OCI-LY1 (cell line): ENCODE data around the gene BLACAT1.

Source experiments
- H2AFZ ChIP-seq: fragments of 200-600 bp; sonication (generic), shearing (Covaris generic); 2 replicates; pipeline ENCODE4 v1.6.0; 2014; ENCODE audit warnings: antibody characterized with exemption, mild to moderate bottlenecking, low read length
- H3F3A ChIP-seq: fragments of 200-600 bp; sonication (generic), shearing (Covaris generic); 2 replicates; pipeline ENCODE4 v1.6.0; 2014; ENCODE audit warnings: mild to moderate bottlenecking, antibody characterized with exemption, low read length, moderate library complexity; ENCODE audit not compliant: insufficient read depth
- H3K27ac ChIP-seq: fragments of 200-600 bp; sonication (generic); 2 replicates; pipeline ENCODE4 v1.5.1; 2014; ENCODE audit warnings: low read length, mixed run types, mild to moderate bottlenecking, low read depth; ENCODE audit not compliant: poor library complexity, severe bottlenecking
- H3K27me3 ChIP-seq: fragments of 200-600 bp; sonication (generic); 2 replicates; pipeline ENCODE4 v1.6.0; 2014; ENCODE audit warnings: antibody characterized with exemption, mild to moderate bottlenecking, low read length, moderate library complexity; ENCODE audit not compliant: insufficient read depth
- H3K36me3 ChIP-seq: fragments of 200-600 bp; sonication (generic); 2 replicates; pipeline ENCODE4 v1.6.1; 2014; ENCODE audit warnings: mild to moderate bottlenecking, antibody characterized with exemption, low read length, moderate library complexity, mixed read lengths; ENCODE audit not compliant: insufficient read depth
- H3K4me1 ChIP-seq: fragments of 200-600 bp; sonication (generic); 2 replicates; pipeline ENCODE4 v1.5.1; 2014; ENCODE audit warnings: mild to moderate bottlenecking, low read length, moderate library complexity; ENCODE audit not compliant: insufficient read depth, severe bottlenecking
- H3K4me2 ChIP-seq: fragments of 200-600 bp; sonication (generic), shearing (Covaris generic); 2 replicates; pipeline ENCODE4 v1.6.1; 2014; ENCODE audit warnings: low read length
- H3K4me3 ChIP-seq: fragments of 200-600 bp; sonication (generic); 2 replicates; pipeline ENCODE4 v1.5.1; 2014; ENCODE audit warnings: low read length, low read depth, mild to moderate bottlenecking, mixed read lengths; ENCODE audit not compliant: poor library complexity, severe bottlenecking
- H3K79me2 ChIP-seq: fragments of 200-600 bp; shearing (Covaris generic); 2 replicates; pipeline ENCODE4 v1.6.1; 2016; ENCODE audit warnings: mixed run types, low read length, mixed read lengths; ENCODE audit not compliant: insufficient read depth
- H3K9ac ChIP-seq: fragments of 200-600 bp; sonication (generic), shearing (Covaris generic); 2 replicates; pipeline ENCODE4 v1.6.1; 2014; ENCODE audit warnings: mild to moderate bottlenecking, low read length, mixed read lengths
- H3K9me2 ChIP-seq: fragments of 200-600 bp; sonication (generic), shearing (Covaris generic); 2 replicates; pipeline ENCODE4 v1.6.1; 2014; ENCODE audit warnings: low read depth, mild to moderate bottlenecking, low read length, mixed read lengths
- H3K9me3 ChIP-seq: fragments of 200-600 bp; shearing (Covaris generic); 2 replicates; pipeline ENCODE4 v1.6.1; 2014; ENCODE audit warnings: low read length, mixed read lengths
- H4K20me1 ChIP-seq: fragments of 200-600 bp; sonication (generic), shearing (Covaris generic); 2 replicates; pipeline ENCODE4 v1.6.0; 2016; ENCODE audit warnings: mild to moderate bottlenecking, low read length; ENCODE audit not compliant: insufficient read depth
- CTCF ChIP-seq: fragments of 200-600 bp; sonication (generic), shearing (Covaris generic); IDR thresholded peaks from 2 replicates; pipeline ENCODE4 v1.5.1; 2017; ENCODE audit warnings: mild to moderate bottlenecking, antibody characterized with exemption, low read length, moderate library complexity, mixed read lengths
- EZH2 ChIP-seq: fragments of 200-600 bp; sonication (generic), shearing (Covaris generic); IDR thresholded peaks from 2 replicates; pipeline ENCODE4 v1.8.0; 2017; ENCODE audit warnings: borderline replicate concordance, mixed run types, mild to moderate bottlenecking, antibody characterized with exemption, low read length, moderate library complexity, mixed read lengths

The BLACAT1 gene

GRCh38 chr1:205452933-205453332 lies 2.9 kb downstream of the BLACAT1 start:
- Histone ChIP-seq H3K79me2 (no peaks in the 10 kb centered on the region), H3K9me3 (no peaks in the 10 kb centered on the region), H3K27me3 (no peaks in the 10 kb centered on the region), H2AFZ (no peak overlapping the region), H3K4me1 (no peaks in the 10 kb centered on the region), H3K9me2 (no peaks in the 10 kb centered on the region), H4K20me1 (no peaks in the 10 kb centered on the region), H3F3A (no peaks in the 10 kb centered on the region), H3K36me3 (no peaks in the 10 kb centered on the region), H3K4me3 (no peak overlapping the region), H3K27ac (no peak overlapping the region), H3K4me2 (no peak overlapping the region), H3K9ac (no peak overlapping the region)
- no peak for TF ChIP-seq CTCF
- TF ChIP-seq EZH2 = no peak

GRCh38 chr1:205452364-205452763 lies 3.5 kb downstream of the BLACAT1 start:
- H3K79me2 ChIP-seq = no peaks in the 10 kb centered on the region
- no peaks in the 10 kb centered on the region for H3K4me1 ChIP-seq
- no peak overlapping the region for H3K4me3 ChIP-seq
- H3K27me3 ChIP-seq = no peaks in the 10 kb centered on the region
- no peaks in the 10 kb centered on the region for H3K36me3 ChIP-seq
- H3K9ac ChIP-seq = no peak overlapping the region
- no peaks in the 10 kb centered on the region for H3K9me3 ChIP-seq
- H3K9me2 ChIP-seq = no peaks in the 10 kb centered on the region
- no peak overlapping the region for H3K27ac ChIP-seq
- H3K4me2 ChIP-seq = no peak overlapping the region
- TF ChIP-seq EZH2 = no peak
- TF ChIP-seq CTCF = no peak
- H3F3A ChIP-seq = no peaks in the 10 kb centered on the region
- no peak overlapping the region for H2AFZ ChIP-seq
- no peaks in the 10 kb centered on the region for H4K20me1 ChIP-seq

GRCh38 chr1:205451759-205452164 lies 4.1 kb downstream of the BLACAT1 start:
- H3K27me3 ChIP-seq = no peaks in the 10 kb centered on the region
- TF ChIP-seq EZH2 (no peak), CTCF (no peak)
- H3K27ac ChIP-seq = no peak overlapping the region
- no peak overlapping the region for H3K4me3 ChIP-seq
- no peak overlapping the region for H3K9ac ChIP-seq
- H3F3A ChIP-seq = no peaks in the 10 kb centered on the region
- no peaks in the 10 kb centered on the region for H3K9me2 ChIP-seq
- H3K4me1 ChIP-seq = no peaks in the 10 kb centered on the region
- H2AFZ ChIP-seq = no peak overlapping the region
- no peaks in the 10 kb centered on the region for H3K79me2 ChIP-seq
- no peaks in the 10 kb centered on the region for H3K9me3 ChIP-seq
- H4K20me1 ChIP-seq = no peaks in the 10 kb centered on the region
- H3K36me3 ChIP-seq = no peaks in the 10 kb centered on the region
- H3K4me2 ChIP-seq = no peak overlapping the region
